ENCODE measurements around the gene SCAI. TPM values are rescaled to one million over a fixed set of nuclear protein-coding genes. Genes with fewer than 3 reads are reported as not detected.

SCAI gene
- total and polyA plus RNA-seq, 3 donors from 2014 or later, result 4.7 to 14.5 (median 12.8) TPM

- DNase-seq, result no peak
- H3K36me3 ChIP-seq (ENCODE audit: low read depth, missing control alignments), result no peaks in the 10 kb centered on the region
- 80 to 87% methylated on average over 6 of the region's 6 CpGs for WGBS, 2 donors
- TF ChIP-seq CTCF (IDR thresholded peaks at IDR 0.05), result no peak
- TF ChIP-seq POLR2A (IDR thresholded peaks at IDR 0.05), result no peak
- intact Hi-C loops (cut with DNase I; ENCODE audit: low total_unique reads), result no loop called here
- H3K4me3 ChIP-seq, result no peak overlapping the region
- H3K27me3 ChIP-seq, result no peaks in the 10 kb centered on the region
- no peak overlapping the region for H3K27ac ChIP-seq
- no peaks in the 10 kb centered on the region for H3K9me3 ChIP-seq
- H3K4me1 ChIP-seq, result no peaks in the 10 kb centered on the region
These were observed 245.5 kb downstream of the SCAI start for GRCh38 chr9:124897570-124898460.

- Histone ChIP-seq H3K27ac (no peak overlapping the region), H3K4me1 (no peaks in the 10 kb centered on the region), H3K27me3 (no peaks in the 10 kb centered on the region), H3K9me3 (no peaks in the 10 kb centered on the region), H3K4me3 (no peak overlapping the region), H3K36me3 (ENCODE audit: low read depth, missing control alignments) (no peaks in the 10 kb centered on the region)
- no peak for DNase-seq
- intact Hi-C loops (cut with DNase I; ENCODE audit: low total_unique reads), result no loop called here
- TF ChIP-seq CTCF (IDR thresholded peaks at IDR 0.05) (no peak), POLR2A (IDR thresholded peaks at IDR 0.05) (no peak)
These were observed 248.6 kb downstream of the SCAI start for GRCh38 chr9:124894741-124895170.

- intact Hi-C loops (cut with DNase I; ENCODE audit: low total_unique reads), result no loop called here
- H3K36me3 ChIP-seq (ENCODE audit: low read depth, missing control alignments), result no peaks in the 10 kb centered on the region
- H3K4me1 ChIP-seq, result no peaks in the 10 kb centered on the region
- WGBS, 2 donors, result 86% methylated on average over 8 to 9 of the region's 9 CpGs
- H3K27ac ChIP-seq, result no peak overlapping the region
- no peak for DNase-seq
- H3K9me3 ChIP-seq, result no peaks in the 10 kb centered on the region
- H3K27me3 ChIP-seq, result no peaks in the 10 kb centered on the region
- H3K4me3 ChIP-seq, result no peak overlapping the region
- TF ChIP-seq POLR2A (IDR thresholded peaks at IDR 0.05), result no peak
- no peak for TF ChIP-seq CTCF (IDR thresholded peaks at IDR 0.05)
These were observed 249.1 kb downstream of the SCAI start for GRCh38 chr9:124894035-124894740.

Other genes with a start within 250 kb of the SCAI start
- gene GOLGA1, start 202.4 kb downstream of the SCAI start, total RNA-seq, result 10 to 100 TPM; 36.1 to 54.2 TPM
- 36.7 TPM for gene GOLGA1, start 202.4 kb downstream of the SCAI start, polyA plus RNA-seq (ENCODE audit: insufficient read depth, low read depth, low replicate concordance)
- 10 to 100 TPM; 38.9 to 40.5 TPM for gene PPP6C, start 46.3 kb upstream of the SCAI start, total RNA-seq
- 57.5 TPM for gene PPP6C, start 46.3 kb upstream of the SCAI start, polyA plus RNA-seq (ENCODE audit: insufficient read depth, low read depth, low replicate concordance)
- 10 to 100 TPM; 18.5 to 20.2 TPM for gene RABEPK, start 57.0 kb upstream of the SCAI start, total RNA-seq
- 30.1 TPM for gene RABEPK, start 57.0 kb upstream of the SCAI start, polyA plus RNA-seq (ENCODE audit: insufficient read depth, low read depth, low replicate concordance)
- gene HSPA5, start 97.8 kb upstream of the SCAI start, total RNA-seq, result 100 to 1,000 TPM; 183 to 190 TPM
- gene HSPA5, start 97.8 kb upstream of the SCAI start, polyA plus RNA-seq (ENCODE audit: insufficient read depth, low read depth, low replicate concordance), result 331 TPM
- 10 to 100 TPM; 76.9 to 82.3 TPM for gene GAPVD1, start 118.3 kb upstream of the SCAI start, total RNA-seq
- gene GAPVD1, start 118.3 kb upstream of the SCAI start, polyA plus RNA-seq (ENCODE audit: insufficient read depth, low read depth, low replicate concordance), result 80.0 TPM